Ishikawa (cell line): ENCODE results near the gene TSPAN9.

ENCODE experiments used
- CEBPB ChIP-seq: IDR thresholded peaks from 2 replicates; pipeline ENCODE4 v1.6.1; 2012
- CREB1 ChIP-seq: IDR thresholded peaks from 2 replicates; pipeline ENCODE4 v1.6.1; 2012; ENCODE audit warnings: low read depth
- EGR1 ChIP-seq: IDR thresholded peaks from 2 replicates; pipeline ENCODE4 v1.6.1; 2012
- EP300 ChIP-seq: IDR thresholded peaks from 2 replicates; pipeline ENCODE4 v1.6.1; 2012; ENCODE audit warnings: borderline replicate concordance
- FOXM1 ChIP-seq: IDR thresholded peaks from 2 replicates; pipeline ENCODE4 v1.6.1; 2012; ENCODE audit warnings: low read depth, borderline replicate concordance
- NFIC ChIP-seq: IDR thresholded peaks from 2 replicates; pipeline ENCODE4 v1.6.1; 2012
- RAD21 ChIP-seq: IDR thresholded peaks from 2 replicates; pipeline ENCODE4 v1.6.1; 2012; ENCODE audit warnings: low read depth
- TAF1 ChIP-seq: IDR thresholded peaks from 2 replicates; pipeline ENCODE4 v1.6.1; 2012; ENCODE audit warnings: low read depth, mild to moderate bottlenecking
- TCF12 ChIP-seq: IDR thresholded peaks from 2 replicates; pipeline ENCODE4 v1.6.1; 2012; ENCODE audit warnings: low read depth
- TEAD4 ChIP-seq: IDR thresholded peaks from 2 replicates; pipeline ENCODE4 v1.6.1; 2012
- YY1 ChIP-seq: IDR thresholded peaks from 2 replicates; pipeline ENCODE4 v1.6.1; 2012; ENCODE audit warnings: low read depth
- ZBTB7A ChIP-seq: IDR thresholded peaks from 2 replicates; pipeline ENCODE4 v1.6.1; 2012; ENCODE audit warnings: low read depth
- TF ChIP-seq, protein P1 (sequence below): IDR thresholded peaks from 2 replicates; pipeline ENCODE4 v1.6.1; 2012
- TF ChIP-seq, protein P2 (sequence below): IDR thresholded peaks from 2 replicates; pipeline ENCODE4 v1.6.1; 2012; ENCODE audit warnings: low read depth, mild to moderate bottlenecking
- TF ChIP-seq, protein P3 (sequence below): IDR thresholded peaks from 2 replicates; pipeline ENCODE4 v1.6.1; 2012

The TSPAN9 gene

GRCh38 chr12:3204143-3204542 lies 127.0 kb downstream of the TSPAN9 start:
- TF ChIP-seq CEBPB (no peak), EGR1 (no peak), TAF1 (no peak), EP300 (no peak), TEAD4 (no peak), TCF12 (no peak)
- TF ChIP-seq, protein P1, sequence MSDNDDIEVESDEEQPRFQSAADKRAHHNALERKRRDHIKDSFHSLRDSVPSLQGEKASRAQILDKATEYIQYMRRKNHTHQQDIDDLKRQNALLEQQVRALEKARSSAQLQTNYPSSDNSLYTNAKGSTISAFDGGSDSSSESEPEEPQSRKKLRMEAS: no peak

GRCh38 chr12:3204730-3205531 lies 127.8 kb downstream of the TSPAN9 start:
- TF ChIP-seq, protein P2, sequence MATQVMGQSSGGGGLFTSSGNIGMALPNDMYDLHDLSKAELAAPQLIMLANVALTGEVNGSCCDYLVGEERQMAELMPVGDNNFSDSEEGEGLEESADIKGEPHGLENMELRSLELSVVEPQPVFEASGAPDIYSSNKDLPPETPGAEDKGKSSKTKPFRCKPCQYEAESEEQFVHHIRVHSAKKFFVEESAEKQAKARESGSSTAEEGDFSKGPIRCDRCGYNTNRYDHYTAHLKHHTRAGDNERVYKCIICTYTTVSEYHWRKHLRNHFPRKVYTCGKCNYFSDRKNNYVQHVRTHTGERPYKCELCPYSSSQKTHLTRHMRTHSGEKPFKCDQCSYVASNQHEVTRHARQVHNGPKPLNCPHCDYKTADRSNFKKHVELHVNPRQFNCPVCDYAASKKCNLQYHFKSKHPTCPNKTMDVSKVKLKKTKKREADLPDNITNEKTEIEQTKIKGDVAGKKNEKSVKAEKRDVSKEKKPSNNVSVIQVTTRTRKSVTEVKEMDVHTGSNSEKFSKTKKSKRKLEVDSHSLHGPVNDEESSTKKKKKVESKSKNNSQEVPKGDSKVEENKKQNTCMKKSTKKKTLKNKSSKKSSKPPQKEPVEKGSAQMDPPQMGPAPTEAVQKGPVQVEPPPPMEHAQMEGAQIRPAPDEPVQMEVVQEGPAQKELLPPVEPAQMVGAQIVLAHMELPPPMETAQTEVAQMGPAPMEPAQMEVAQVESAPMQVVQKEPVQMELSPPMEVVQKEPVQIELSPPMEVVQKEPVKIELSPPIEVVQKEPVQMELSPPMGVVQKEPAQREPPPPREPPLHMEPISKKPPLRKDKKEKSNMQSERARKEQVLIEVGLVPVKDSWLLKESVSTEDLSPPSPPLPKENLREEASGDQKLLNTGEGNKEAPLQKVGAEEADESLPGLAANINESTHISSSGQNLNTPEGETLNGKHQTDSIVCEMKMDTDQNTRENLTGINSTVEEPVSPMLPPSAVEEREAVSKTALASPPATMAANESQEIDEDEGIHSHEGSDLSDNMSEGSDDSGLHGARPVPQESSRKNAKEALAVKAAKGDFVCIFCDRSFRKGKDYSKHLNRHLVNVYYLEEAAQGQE: no peak

- TF ChIP-seq, protein P1: no peak
These were observed 128.8 kb downstream of the TSPAN9 start for GRCh38 chr12:3205742-3206519.

DNA sequence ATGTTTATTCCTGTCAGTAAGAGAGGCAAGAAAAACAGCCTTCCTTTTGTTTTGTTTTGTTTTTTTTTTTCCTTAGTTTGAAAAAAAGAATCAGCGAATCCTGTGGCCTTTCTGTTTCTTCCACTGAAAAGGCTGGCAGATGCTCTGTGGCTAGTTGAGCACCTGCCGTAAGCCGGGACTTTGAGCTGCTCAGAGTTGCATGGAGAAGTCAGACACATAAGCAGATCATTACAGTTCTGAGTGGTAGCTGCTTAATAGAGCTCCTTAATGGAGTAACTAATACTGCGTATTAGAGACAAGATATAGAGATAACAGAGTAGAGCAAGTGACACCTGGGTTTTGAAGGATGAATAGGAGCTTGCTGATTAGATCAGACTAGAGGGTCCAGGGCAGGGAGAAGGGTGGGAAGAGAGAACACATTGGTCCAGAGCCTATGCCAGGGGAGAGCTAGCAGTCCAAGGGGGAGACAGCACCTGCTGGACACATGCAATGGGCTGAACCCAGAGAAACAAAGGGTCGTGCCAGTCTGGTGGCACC lies 129.4 kb downstream of the TSPAN9 start:
- TF ChIP-seq RAD21 (no peak), CREB1 (no peak), CEBPB (no peak), EP300 (no peak), TEAD4 (no peak), TCF12 (no peak), ZBTB7A (no peak), EGR1 (no peak), YY1 (no peak), TAF1 (no peak)
- TF ChIP-seq, protein P1: no peak

GRCh38 chr12:3207175-3207574 lies 130.0 kb downstream of the TSPAN9 start:
- no peak for TF ChIP-seq NFIC
- no peak for TF ChIP-seq FOXM1
- no peak for TF ChIP-seq CEBPB
- TF ChIP-seq, protein P1: no peak
- no peak for TF ChIP-seq ZBTB7A
- TF ChIP-seq TAF1: no peak
- TF ChIP-seq RAD21: no peak

DNA sequence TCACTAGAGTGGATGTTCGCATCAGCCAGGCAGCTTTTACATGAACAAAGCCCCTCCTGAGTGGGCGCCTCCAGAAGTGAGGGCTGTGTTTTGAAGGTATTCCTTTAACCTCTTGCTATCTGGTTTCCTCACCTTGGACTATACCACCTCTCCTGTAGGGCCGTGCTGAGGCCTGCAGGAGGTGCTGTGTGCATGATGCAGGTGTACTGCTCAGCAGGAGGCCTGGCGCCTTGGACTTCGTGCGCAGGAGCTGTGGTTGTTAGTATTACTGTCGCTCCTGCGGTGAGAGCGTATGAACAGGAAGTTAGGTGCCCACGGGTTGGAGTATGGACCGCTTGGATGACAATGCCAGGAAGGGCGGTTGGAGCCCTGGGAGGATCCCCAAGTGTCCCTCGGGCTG lies 130.7 kb downstream of the TSPAN9 start:
- TF ChIP-seq TCF12 (no peak), RAD21 (peak; percentile 66)
- TF ChIP-seq, protein P1: no peak

DNA sequence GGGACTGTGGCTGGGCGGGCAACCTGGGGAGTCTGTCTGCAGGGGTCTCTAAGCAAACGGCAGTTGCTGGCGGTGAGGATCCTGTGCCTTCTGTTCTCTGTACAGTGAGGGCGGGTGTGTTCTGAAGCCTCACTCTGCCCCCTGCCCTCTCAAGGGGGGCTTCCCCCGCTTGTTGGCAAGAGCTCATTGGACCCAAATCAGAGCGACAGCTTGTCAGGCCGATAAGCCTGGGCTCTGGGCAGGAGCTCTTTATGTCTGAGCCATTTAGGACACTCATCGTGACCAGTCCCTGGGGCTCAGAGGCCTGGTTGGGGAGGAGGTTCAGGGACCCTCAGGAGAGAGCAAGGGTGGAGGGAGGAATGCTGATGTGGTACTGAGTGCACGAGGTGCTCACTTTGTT lies 136.0 kb downstream of the TSPAN9 start:
- TF ChIP-seq, protein P2: no peak
- TF ChIP-seq FOXM1 (no peak), NFIC (no peak), TEAD4 (no peak), EGR1 (no peak)
- TF ChIP-seq, protein P3, sequence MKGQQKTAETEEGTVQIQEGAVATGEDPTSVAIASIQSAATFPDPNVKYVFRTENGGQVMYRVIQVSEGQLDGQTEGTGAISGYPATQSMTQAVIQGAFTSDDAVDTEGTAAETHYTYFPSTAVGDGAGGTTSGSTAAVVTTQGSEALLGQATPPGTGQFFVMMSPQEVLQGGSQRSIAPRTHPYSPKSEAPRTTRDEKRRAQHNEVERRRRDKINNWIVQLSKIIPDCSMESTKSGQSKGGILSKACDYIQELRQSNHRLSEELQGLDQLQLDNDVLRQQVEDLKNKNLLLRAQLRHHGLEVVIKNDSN: no peak
